Mucosa of stomach (tissue), 1 donor: ENCODE results near the gene PPM1H.

ENCODE experiments used
- H3K27me3 ChIP-seq: one replicate; pipeline ENCODE4 v1.7.0; 2013; ENCODE audit warnings: mild to moderate bottlenecking, low read length; ENCODE audit not compliant: control insufficient read depth, insufficient read depth
- H3K36me3 ChIP-seq: one replicate; pipeline ENCODE4 v1.7.0; 2013; ENCODE audit warnings: low read length; ENCODE audit not compliant: control insufficient read depth, insufficient read depth
- H3K4me1 ChIP-seq: one replicate; pipeline ENCODE4 v1.7.0; 2013; ENCODE audit warnings: mild to moderate bottlenecking, low read length; ENCODE audit not compliant: control insufficient read depth, insufficient read depth
- H3K4me3 ChIP-seq: one replicate; pipeline ENCODE4 v1.7.0; 2013; ENCODE audit warnings: low read length
- H3K9ac ChIP-seq: one replicate; pipeline ENCODE4 v1.7.0; 2013; ENCODE audit warnings: mild to moderate bottlenecking, low read length, moderate library complexity
- H3K9me3 ChIP-seq: one replicate; pipeline ENCODE4 v1.7.0; 2013; ENCODE audit warnings: mild to moderate bottlenecking, low read length, moderate library complexity; ENCODE audit not compliant: control insufficient read depth
- donor health status: Pancreatic carcinoma.

The PPM1H gene

DNA sequence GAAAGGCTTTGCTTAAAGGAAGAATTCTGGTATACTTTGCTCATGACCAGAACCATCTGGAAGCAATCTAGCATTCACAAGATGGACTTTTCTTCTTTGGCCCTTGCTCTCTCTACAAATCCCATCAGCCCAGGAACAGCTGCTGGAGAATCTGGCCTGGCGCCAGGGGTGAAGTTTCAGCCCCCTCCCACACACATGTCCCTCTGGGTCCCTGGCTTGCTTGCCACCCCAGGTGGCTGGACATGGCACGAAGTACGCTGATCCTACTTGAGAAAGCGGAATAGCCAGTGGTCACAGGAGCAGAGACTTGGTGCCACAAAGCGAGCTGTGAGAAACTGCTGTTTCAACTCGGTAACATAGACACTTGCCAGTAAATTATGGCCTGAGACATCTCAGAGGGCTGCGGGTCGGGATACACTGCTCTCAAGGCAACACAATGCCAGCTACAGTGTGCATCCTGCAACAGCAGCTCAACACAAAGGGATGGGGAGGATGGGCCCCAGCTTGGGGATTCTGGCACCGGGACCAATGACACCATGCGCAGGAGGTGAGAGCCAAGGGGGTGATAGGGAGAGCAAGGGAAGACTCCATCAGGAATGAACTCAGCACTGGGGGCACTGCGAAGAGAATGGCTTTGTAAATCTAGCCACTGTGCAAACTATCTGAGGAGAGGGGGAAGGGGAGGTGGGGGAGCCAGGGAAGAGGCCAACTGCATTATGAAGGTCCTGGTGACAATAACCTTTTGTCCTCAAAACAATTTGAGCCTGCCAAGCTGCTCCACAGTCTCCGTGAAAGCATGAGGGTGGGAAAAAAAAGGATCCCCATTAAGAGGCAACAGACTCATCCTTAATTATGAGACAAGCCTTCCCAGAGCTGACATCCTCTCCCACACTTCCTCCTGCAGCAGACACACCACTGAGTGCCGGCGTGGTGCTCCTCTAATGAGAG, 219.9 kb downstream of the PPM1H start:
- no peak overlapping the region for H3K9ac ChIP-seq
- H3K36me3 ChIP-seq: no peaks in the 10 kb centered on the region
- no peak overlapping the region for H3K4me3 ChIP-seq
- no peaks in the 10 kb centered on the region for H3K27me3 ChIP-seq
- no peaks in the 10 kb centered on the region for H3K9me3 ChIP-seq
- no peaks in the 10 kb centered on the region for H3K4me1 ChIP-seq

DNA sequence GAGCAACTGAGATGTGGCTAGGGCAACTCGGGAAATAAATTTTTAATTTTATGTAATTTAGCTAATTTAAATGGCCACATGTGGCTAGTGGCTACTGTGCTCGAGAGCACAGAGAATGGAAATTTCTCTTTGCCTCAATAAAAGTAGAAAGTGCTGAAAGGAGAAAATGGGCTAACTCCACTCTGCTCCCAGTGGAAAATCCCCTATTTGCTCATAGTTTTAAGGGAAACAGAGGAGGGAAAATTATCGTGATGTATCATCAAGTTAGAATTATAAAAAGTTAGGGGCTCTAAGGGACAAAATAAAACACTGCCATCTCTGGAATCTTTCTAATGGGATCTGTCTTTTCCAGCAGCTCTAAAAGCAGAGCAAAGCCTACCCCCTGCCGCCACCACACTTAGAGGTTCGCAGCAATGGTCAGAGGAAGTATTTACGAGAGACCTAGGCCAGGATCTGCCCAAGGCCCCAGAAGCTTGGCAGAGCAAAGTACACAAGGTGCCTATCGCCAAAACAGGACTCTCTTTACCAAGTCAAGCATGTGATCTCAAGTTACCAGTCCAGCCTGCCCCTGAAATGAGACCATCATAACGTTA, 220.7 kb downstream of the PPM1H start:
- H3K27me3 ChIP-seq: no peaks in the 10 kb centered on the region
- no peaks in the 10 kb centered on the region for H3K4me1 ChIP-seq
- H3K36me3 ChIP-seq: no peaks in the 10 kb centered on the region
- no peak overlapping the region for H3K9ac ChIP-seq
- no peaks in the 10 kb centered on the region for H3K9me3 ChIP-seq
- no peak overlapping the region for H3K4me3 ChIP-seq

DNA sequence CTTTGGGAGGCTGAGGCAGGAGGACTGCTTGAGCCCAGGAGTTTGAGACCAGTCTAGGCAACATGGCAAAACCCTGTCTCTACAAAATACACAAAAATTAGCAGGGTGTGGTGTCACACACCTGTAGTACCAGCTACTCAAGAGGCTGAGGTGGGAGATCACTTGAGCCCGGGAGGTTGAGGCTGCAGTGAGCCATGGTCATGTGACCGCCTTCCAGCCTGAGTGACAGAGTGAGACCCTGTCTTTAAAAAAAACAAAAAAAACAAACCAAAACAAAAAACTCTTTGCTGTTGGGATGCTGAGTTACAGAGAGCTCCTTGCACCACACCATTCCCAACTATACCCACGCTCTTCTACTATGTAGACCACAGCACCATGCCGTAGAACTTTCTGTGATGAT, 221.2 kb downstream of the PPM1H start:
- H3K9me3 ChIP-seq: no peaks in the 10 kb centered on the region
- no peaks in the 10 kb centered on the region for H3K36me3 ChIP-seq
- H3K27me3 ChIP-seq: no peaks in the 10 kb centered on the region
- no peak overlapping the region for H3K9ac ChIP-seq
- H3K4me1 ChIP-seq: no peaks in the 10 kb centered on the region
- no peak overlapping the region for H3K4me3 ChIP-seq

DNA sequence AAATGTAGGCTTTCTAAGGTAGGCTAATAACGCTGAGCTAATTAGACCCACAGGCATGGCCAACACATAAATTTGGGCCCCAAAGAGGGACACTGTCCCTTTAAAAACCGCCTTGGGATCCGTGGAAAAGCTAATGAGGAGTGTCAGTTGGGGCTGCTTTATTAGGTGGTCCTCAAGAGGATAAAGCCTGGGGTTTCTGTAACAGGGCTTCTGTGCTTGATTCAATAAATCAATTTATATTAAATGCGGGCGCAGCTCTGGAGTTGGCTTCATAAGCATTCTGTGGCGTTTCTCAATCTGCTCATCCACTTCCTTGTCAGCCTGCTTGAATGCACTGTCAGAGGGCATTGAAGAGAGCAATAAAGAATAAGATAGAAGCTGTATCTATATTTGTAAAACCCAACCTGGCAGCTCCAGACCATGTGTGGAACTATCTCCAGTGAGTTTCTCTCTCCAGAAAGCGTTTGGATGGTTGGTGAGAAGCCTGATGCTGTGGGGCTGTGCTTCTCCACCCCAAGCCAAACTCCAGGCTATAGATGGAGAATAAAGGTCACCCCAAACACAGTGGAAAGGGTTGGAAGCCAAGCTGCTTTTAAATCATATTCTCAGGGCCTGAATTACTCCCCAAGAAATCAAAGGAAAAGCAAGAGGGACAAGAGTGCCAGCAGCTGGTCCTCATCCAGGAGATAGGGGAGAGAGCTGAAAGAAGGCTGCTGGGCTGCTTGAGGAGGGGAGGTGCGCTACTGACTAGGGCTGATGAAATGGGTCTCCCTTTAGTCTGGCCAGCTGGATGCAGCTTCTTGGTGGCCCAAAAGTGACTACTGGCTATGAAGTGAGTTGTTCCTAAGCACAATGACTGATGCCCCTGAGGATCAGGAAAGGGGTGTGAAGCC, 222.0 kb downstream of the PPM1H start:
- no peaks in the 10 kb centered on the region for H3K27me3 ChIP-seq
- H3K4me1 ChIP-seq: no peaks in the 10 kb centered on the region
- H3K9ac ChIP-seq: no peak overlapping the region

DNA sequence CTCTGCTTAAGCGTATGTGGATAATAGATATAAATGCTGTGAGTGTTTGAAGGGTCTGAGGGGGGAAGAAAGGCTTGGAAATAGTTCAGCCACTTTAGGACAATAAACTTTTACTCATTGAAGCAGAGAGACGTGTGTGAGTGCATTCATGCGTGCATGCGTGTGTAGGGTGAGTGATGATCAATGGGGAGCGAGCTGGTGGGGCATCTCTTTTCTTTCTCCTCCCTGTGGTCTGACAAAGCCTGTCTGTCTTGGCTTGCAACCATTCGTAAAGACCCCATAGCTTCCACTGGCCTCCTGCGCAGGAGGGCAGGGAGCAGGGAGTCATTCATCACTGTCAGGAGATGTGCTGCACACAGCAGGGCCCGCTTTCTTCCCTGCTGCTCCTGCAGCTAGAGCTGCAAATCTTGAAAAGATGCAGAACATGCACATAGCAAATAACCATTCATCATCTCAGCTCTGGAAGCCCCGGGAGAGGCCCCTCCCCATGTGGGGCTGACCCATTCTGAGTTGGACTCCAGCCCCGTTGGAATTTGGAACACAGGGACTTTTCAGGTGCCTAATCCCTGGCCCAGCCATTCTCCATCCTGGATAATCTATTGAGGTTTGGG, 223.2 kb downstream of the PPM1H start:
- no peak overlapping the region for H3K9ac ChIP-seq

More for the DNA sequence above, 222.0 kb downstream of the PPM1H start:
- H3K36me3 ChIP-seq: no peaks in the 10 kb centered on the region
- no peaks in the 10 kb centered on the region for H3K9me3 ChIP-seq
- H3K4me3 ChIP-seq: no peak overlapping the region

DNA sequence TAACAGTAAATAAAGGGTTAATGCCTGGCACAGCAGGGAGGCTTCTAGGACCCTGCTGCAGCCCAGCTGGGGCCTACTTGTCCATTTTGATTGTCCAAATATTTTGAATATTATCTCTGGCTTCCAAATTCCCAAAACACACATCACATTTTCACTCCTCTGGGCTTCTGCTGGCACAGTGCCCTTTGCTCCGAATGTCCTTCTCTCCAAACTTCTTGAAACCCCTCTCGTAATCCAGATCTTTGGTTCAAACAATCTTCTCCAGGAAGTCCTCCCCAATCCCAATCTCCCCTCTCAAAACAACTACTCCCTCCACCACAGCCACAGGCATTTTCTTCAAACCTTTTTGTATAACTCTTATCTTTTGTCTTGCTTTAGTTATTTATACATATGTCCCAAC, 225.6 kb downstream of the PPM1H start:
- Histone ChIP-seq H3K4me3 (no peak overlapping the region), H3K27me3 (no peaks in the 10 kb centered on the region), H3K9ac (no peak overlapping the region), H3K36me3 (no peaks in the 10 kb centered on the region), H3K4me1 (no peaks in the 10 kb centered on the region), H3K9me3 (no peaks in the 10 kb centered on the region)

More for the DNA sequence above, 223.2 kb downstream of the PPM1H start:
- H3K4me1 ChIP-seq: no peaks in the 10 kb centered on the region
- no peaks in the 10 kb centered on the region for H3K36me3 ChIP-seq
- H3K4me3 ChIP-seq: no peak overlapping the region
- H3K27me3 ChIP-seq: no peaks in the 10 kb centered on the region
- H3K9me3 ChIP-seq: no peaks in the 10 kb centered on the region

DNA sequence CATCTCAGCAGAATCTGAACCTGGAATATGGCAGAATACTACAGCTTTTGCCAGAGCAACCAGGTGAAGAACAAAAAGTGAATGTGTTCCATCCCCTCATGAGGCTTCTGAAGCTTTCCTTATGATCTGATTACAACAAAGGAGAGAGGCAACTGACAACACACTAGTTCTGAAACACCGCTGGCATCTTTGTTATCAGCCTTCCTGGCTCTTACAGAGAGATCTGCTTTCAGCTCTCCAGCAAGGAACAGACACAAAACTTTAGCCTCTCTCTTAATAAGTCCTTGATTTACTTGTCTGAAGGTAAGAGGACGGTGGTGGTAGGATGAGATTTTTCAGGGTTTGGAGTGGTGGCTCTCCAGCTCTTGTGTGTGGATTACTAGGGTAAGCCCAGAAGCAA, 227.0 kb downstream of the PPM1H start:
- Histone ChIP-seq H3K9ac (no peak overlapping the region), H3K9me3 (no peaks in the 10 kb centered on the region), H3K4me1 (no peaks in the 10 kb centered on the region)

DNA sequence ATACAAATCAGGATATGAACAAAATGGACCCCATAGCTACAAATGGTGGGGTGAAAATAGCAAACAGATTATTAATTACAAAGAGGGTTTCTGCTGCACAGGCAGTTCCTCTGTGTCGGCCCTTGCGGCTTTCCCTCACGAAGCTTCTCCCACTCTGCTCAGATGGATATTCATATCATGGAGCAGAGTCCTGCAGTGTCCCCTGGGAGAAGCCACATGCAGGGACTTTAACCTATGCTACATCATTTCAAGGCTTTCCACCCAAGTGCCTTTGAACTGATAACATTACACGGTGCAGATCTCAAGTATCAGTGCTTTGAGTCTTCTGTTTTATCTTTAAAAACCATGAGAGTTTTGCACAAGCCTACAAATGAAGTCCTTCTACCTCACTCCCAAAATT, 229.1 kb downstream of the PPM1H start:
- no peaks in the 10 kb centered on the region for H3K4me1 ChIP-seq
- H3K27me3 ChIP-seq: no peaks in the 10 kb centered on the region
- no peaks in the 10 kb centered on the region for H3K9me3 ChIP-seq
- no peak overlapping the region for H3K9ac ChIP-seq
- no peaks in the 10 kb centered on the region for H3K36me3 ChIP-seq
- H3K4me3 ChIP-seq: no peak overlapping the region

More for the DNA sequence above, 227.0 kb downstream of the PPM1H start:
- H3K4me3 ChIP-seq: no peak overlapping the region
- H3K36me3 ChIP-seq: no peaks in the 10 kb centered on the region
- H3K27me3 ChIP-seq: no peaks in the 10 kb centered on the region

DNA sequence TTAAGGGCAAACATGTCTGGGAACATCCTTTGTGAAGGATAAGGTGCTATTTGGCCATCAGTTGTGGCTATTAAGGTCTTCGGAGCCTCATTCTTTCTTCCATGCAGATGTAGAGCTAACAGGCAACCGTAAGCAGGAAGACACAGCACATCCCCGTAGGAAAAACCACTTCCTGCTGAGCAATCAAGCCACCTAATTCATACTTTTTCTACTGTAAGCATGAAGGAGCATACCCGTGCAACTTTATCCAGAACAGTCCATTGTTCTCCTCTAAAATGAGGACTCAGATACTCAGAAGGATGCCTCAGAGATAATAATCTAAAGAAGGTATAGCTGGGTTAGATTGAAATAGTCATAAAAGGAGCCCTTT, 232.0 kb downstream of the PPM1H start:
- H3K4me3 ChIP-seq: no peak overlapping the region
- H3K36me3 ChIP-seq: no peaks in the 10 kb centered on the region
- no peaks in the 10 kb centered on the region for H3K4me1 ChIP-seq
- no peak overlapping the region for H3K9ac ChIP-seq
- no peaks in the 10 kb centered on the region for H3K9me3 ChIP-seq
- no peaks in the 10 kb centered on the region for H3K27me3 ChIP-seq

DNA sequence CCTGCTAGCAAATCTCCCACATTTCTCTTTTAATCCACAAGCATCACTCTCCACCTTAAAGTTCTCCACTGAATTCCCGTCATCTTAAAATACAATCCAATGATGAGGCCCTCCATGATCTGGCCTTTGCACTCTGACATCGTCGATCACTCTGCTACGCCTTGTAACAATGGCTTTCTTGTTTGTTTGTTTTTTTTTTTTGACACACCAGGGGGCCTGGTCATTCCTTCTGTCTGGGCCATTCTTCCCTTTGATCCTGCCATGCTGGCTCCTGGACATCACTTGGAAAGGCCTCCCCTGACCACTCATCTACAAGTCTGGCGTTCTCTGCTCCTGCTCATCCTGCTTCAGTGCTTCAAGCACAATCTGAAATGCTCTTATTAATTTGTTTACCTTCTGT, 233.5 kb downstream of the PPM1H start:
- no peaks in the 10 kb centered on the region for H3K4me1 ChIP-seq
- H3K27me3 ChIP-seq: no peaks in the 10 kb centered on the region
- H3K4me3 ChIP-seq: no peak overlapping the region
- no peaks in the 10 kb centered on the region for H3K36me3 ChIP-seq
- H3K9ac ChIP-seq: no peak overlapping the region
- no peaks in the 10 kb centered on the region for H3K9me3 ChIP-seq

DNA sequence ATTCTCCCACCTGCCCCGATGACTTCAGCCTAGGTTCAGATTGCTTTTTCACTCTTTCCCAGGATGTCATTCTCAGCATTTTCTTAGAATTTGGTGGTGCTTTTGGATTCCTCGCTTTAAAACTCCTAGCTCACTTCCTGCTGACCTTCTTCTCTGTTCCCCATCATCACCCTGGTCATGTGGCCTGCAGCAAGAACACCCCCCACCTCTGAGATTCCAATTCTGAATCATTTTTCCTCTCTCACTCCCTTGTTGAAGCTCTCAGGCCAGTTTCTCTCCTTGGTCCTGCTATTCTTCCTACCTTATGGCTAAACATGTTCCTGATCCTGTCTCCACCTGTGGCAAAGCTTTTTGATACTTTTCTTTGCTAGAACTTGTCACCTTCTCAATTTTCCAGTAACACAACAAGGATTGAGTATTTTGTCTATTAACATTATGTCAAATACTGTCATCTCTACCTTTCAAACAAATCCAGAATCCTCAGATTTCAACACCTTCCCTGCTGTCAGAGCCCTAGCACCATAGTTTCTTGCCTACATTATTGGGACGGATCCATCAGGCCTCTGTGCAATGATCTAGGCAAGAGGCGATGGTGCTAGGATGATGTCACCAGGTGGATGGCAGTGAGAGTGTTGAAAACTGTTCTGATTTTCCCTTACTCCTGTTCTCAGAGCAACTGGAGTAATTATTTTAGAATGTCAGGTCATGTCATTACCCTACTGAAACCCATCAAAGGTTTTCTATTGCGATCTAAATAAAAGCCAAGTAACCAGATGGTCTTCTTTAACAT, 234.7 kb downstream of the PPM1H start:
- Histone ChIP-seq H3K4me1 (no peaks in the 10 kb centered on the region), H3K27me3 (no peaks in the 10 kb centered on the region), H3K36me3 (no peaks in the 10 kb centered on the region), H3K9ac (no peak overlapping the region), H3K9me3 (no peaks in the 10 kb centered on the region), H3K4me3 (no peak overlapping the region)
